Endothelial cell (in vitro differentiated cells): ENCODE results near the gene KIF26A. TPM values are rescaled to one million over a fixed set of nuclear protein-coding genes. Genes with fewer than 3 reads are reported as not detected.

ENCODE experiments used
- DNase-seq: peaks from one replicate; pipeline ENCODE4 v3.0.0; 2021; ENCODE audit warnings: low spot score
- H3K27ac Mint-ChIP-seq: one replicate; pipeline ENCODE4 v1.8.0; 2021; ENCODE audit warnings: mixed read lengths, inconsistent platforms; ENCODE audit not compliant: unreplicated experiment
- H3K27me3 Mint-ChIP-seq: one replicate; pipeline ENCODE4 v1.8.0; 2021; ENCODE audit warnings: mild to moderate bottlenecking, moderate library complexity, mixed read lengths, inconsistent platforms; ENCODE audit not compliant: unreplicated experiment
- H3K36me3 Mint-ChIP-seq: one replicate; pipeline ENCODE4 v1.8.0; 2021; ENCODE audit warnings: mild to moderate bottlenecking, low read depth, mixed read lengths, inconsistent platforms; ENCODE audit not compliant: unreplicated experiment
- H3K4me1 Mint-ChIP-seq: one replicate; pipeline ENCODE4 v1.8.0; 2021; ENCODE audit warnings: mild to moderate bottlenecking, mixed read lengths, inconsistent platforms; ENCODE audit not compliant: unreplicated experiment
- H3K4me3 Mint-ChIP-seq: one replicate; pipeline ENCODE4 v1.8.0; 2021; ENCODE audit warnings: mild to moderate bottlenecking, mixed read lengths, inconsistent platforms; ENCODE audit not compliant: unreplicated experiment
- H3K9me3 Mint-ChIP-seq: one replicate; pipeline ENCODE4 v1.8.0; 2021; ENCODE audit warnings: mixed read lengths, inconsistent platforms; ENCODE audit not compliant: unreplicated experiment
- CTCF ChIP-seq: fragments of 200-600 bp; sonication (generic); IDR thresholded peaks from one replicate; pipeline ENCODE4 v1.5.0; 2021; ENCODE audit warnings: antibody characterized with exemption; ENCODE audit not compliant: unreplicated experiment
- total RNA-seq: library from RNA; stranded (reverse); fragmentation: NEBNext Ultra II Directional; extraction: Animal tissue kit (Norgen Biotek cat#: 25700); gene quantifications from one replicate; pipeline ENCODE4 v1.2.1, GENCODE V29; 2021; ENCODE audit not compliant: unreplicated experiment

The KIF26A gene
- total RNA-seq, 1 donor from 2014 or later, result 96.9 TPM

DNA sequence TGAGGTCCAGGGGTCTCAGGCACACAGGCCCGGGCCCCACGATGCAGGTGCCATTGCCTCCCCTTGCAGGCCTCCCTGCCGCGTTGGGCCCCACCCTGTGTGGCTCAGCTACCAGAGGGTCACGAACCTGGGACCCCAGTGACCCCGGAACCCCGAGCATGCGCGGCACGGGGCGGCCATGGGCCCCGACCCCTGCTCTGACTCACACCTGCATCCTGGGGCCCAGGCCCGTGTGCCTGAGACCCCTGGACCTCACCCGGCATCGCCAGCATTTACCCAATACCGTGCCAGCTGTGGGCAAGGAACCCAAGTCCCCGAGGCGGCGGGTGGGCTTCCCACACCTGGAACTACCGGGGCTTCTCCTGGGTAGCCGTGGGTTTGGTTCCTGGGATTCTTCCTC lies 25.2 kb downstream of the KIF26A start:
- Mint-ChIP-seq H3K27ac (no peak overlapping the region), H3K9me3 (no peaks in the 10 kb centered on the region), H3K36me3 (no peaks in the 10 kb centered on the region), H3K4me1 (no peaks in the 10 kb centered on the region), H3K4me3 (no peak overlapping the region), H3K27me3 (peaks cover 11% of the 10 kb centered on the region)
- no peak for DNase-seq
- no peak for TF ChIP-seq CTCF

DNA sequence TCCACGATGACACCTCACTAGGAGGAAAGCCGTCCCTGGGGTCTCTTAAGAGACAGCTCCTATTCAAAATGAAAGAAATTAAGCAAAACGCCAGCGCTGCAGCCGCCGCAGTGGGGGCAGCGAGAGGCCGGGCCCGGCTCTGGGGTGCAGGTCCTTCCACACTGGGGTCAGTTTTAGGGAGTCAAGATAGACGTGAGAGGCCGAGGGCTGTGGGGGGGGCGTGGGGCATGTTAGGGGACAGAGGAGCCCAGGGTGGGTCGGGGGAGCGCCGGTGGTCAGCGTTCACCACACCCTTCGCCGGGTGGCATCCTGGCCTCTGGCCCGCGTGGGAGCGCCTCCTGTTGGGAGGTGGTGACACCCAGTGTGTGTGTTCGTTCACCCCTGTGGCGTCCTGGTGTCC lies 25.7 kb downstream of the KIF26A start:
- no peaks in the 10 kb centered on the region for H3K4me1 Mint-ChIP-seq
- peaks cover 11% of the 10 kb centered on the region for H3K27me3 Mint-ChIP-seq
- no peaks in the 10 kb centered on the region for H3K9me3 Mint-ChIP-seq
- H3K4me3 Mint-ChIP-seq, result no peak overlapping the region
- H3K27ac Mint-ChIP-seq, result no peak overlapping the region
- DNase-seq, result no peak
- H3K36me3 Mint-ChIP-seq, result no peaks in the 10 kb centered on the region
- no peak for TF ChIP-seq CTCF

GRCh38 chr14:104164512-104164911 lies 26.1 kb downstream of the KIF26A start:
- Mint-ChIP-seq H3K4me1 (peaks cover 1% of the 10 kb centered on the region), H3K27me3 (peaks cover 11% of the 10 kb centered on the region), H3K36me3 (no peaks in the 10 kb centered on the region), H3K9me3 (no peaks in the 10 kb centered on the region), H3K27ac (no peak overlapping the region), H3K4me3 (no peak overlapping the region)
- DNase-seq, result no peak
- TF ChIP-seq CTCF, result no peak

DNA sequence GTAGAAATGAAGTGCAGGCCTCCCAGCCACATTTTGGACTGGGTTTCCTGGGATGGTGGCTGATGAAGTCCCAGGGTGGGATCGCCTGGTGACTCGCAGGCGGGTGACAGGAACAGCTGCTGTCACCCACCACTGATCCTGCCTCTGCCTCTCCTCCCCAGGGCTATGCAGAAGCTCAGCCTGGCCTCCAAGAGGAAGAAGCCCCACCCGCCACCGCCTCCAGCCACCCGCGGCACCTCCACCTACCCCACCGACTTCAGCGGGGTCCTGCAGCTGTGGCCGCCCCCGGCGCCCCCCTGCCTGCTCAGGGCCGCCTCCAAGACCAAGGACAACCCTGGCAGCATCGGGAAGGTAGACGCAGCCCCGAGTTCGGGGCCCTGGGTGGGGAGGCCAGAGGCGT lies 28.3 kb downstream of the KIF26A start:
- peaks cover 7% of the 10 kb centered on the region for H3K4me1 Mint-ChIP-seq
- peaks cover 5% of the 10 kb centered on the region for H3K36me3 Mint-ChIP-seq
- no peak overlapping the region for H3K27ac Mint-ChIP-seq
- no peaks in the 10 kb centered on the region for H3K9me3 Mint-ChIP-seq
- H3K27me3 Mint-ChIP-seq, result peaks cover 8% of the 10 kb centered on the region
- TF ChIP-seq CTCF, result no peak
- no peak for DNase-seq
- H3K4me3 Mint-ChIP-seq, result no peak overlapping the region

GRCh38 chr14:104168603-104169002 lies 30.2 kb downstream of the KIF26A start:
- no peak for DNase-seq
- Mint-ChIP-seq H3K4me1 (peaks cover 7% of the 10 kb centered on the region), H3K4me3 (no peak overlapping the region), H3K27me3 (peaks cover 9% of the 10 kb centered on the region), H3K9me3 (no peaks in the 10 kb centered on the region), H3K27ac (no peak overlapping the region), H3K36me3 (peaks cover 8% of the 10 kb centered on the region)
- no peak for TF ChIP-seq CTCF
